Muscle layer of colon (tissue), 2 donors: ENCODE results near the gene CPPED1.
"Not testable (repeated sequence)": the region's sequence is repeated elsewhere in the genome, so short reads cannot be mapped to it uniquely, and the experiment has no call there.

ENCODE experiments used
- H3K27ac ChIP-seq: one replicate; pipeline ENCODE4 v1.7.0; 2013; ENCODE audit warnings: low read depth, mild to moderate bottlenecking, low read length, moderate library complexity
- H3K27me3 ChIP-seq, 2 donors: one replicate each; pipeline ENCODE4 v1.7.0; 2013; ENCODE audit warnings: low read length in 2 of 2, mild to moderate bottlenecking in 2 of 2; ENCODE audit not compliant: insufficient read depth in 2 of 2, control insufficient read depth in 1 of 2
- H3K36me3 ChIP-seq: one replicate; pipeline ENCODE4 v1.7.0; 2013; ENCODE audit warnings: mild to moderate bottlenecking, low read length; ENCODE audit not compliant: insufficient read depth
- H3K4me1 ChIP-seq: one replicate; pipeline ENCODE4 v1.7.0; 2013; ENCODE audit warnings: mild to moderate bottlenecking, low read length; ENCODE audit not compliant: insufficient read depth
- H3K4me3 ChIP-seq, 2 donors: one replicate each; pipeline ENCODE4 v1.7.0; 2013; ENCODE audit warnings: low read length in 2 of 2, low read depth in 1 of 2, mild to moderate bottlenecking in 1 of 2, moderate library complexity in 1 of 2
- H3K9ac ChIP-seq: one replicate; pipeline ENCODE4 v1.7.0; 2013; ENCODE audit warnings: low read length
- H3K9me3 ChIP-seq: one replicate; pipeline ENCODE4 v1.7.0; 2013; ENCODE audit warnings: mild to moderate bottlenecking, low read length
- donor health status: abdominal sarcoma.
- donor health status: Adenocarcinoma of cecum.

Gene CPPED1

GRCh38 chr16:12799996-12800395 is 3.7 kb downstream of the CPPED1 start:
- not testable (repeated sequence) for H3K9me3 ChIP-seq, H3K27ac ChIP-seq, H3K36me3 ChIP-seq, H3K4me3 ChIP-seq, H3K9ac ChIP-seq, H3K27me3 ChIP-seq
- peaks cover 16% of the 10 kb centered on the region for H3K4me1 ChIP-seq

GRCh38 chr16:12798846-12799245 is 4.8 kb downstream of the CPPED1 start:
- H3K9ac ChIP-seq = no peak overlapping the region
- no peaks in the 10 kb centered on the region for H3K9me3 ChIP-seq
- H3K36me3 ChIP-seq = no peaks in the 10 kb centered on the region
- peaks cover 8% of the 10 kb centered on the region for H3K4me1 ChIP-seq
- H3K27me3 ChIP-seq = no peaks in the 10 kb centered on the region
- no peak overlapping the region for H3K4me3 ChIP-seq
- H3K27ac ChIP-seq = no peak overlapping the region

DNA sequence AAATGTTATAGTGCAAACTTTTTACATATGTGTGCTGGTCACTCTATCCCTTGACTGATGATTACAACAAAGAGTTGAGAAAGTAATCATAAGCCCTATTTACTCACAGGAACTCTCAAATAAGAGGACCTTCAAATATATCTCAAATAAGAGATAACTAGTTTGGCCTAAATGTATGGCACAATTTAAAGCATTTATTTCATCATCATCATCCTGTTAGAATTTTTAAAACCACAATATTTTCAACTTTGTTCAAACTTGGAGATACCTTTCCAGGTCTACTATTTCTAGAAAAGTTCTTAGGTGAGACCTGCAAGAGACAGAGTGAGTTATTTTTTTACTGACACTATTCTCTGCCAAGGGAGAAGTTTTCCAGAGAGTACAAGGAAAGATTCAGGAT is 5.5 kb downstream of the CPPED1 start:
- H3K36me3 ChIP-seq = no peaks in the 10 kb centered on the region
- no peaks in the 10 kb centered on the region for H3K27me3 ChIP-seq
- no peak overlapping the region for H3K9ac ChIP-seq
- H3K4me1 ChIP-seq = peaks cover 8% of the 10 kb centered on the region
- H3K27ac ChIP-seq = no peak overlapping the region
- no peak overlapping the region for H3K4me3 ChIP-seq
- H3K9me3 ChIP-seq = no peaks in the 10 kb centered on the region

- Histone ChIP-seq H3K9ac (no peak overlapping the region), H3K36me3 (no peaks in the 10 kb centered on the region), H3K27ac (no peak overlapping the region)
These were observed 7.2 kb downstream of the CPPED1 start for GRCh38 chr16:12796498-12796897.

DNA sequence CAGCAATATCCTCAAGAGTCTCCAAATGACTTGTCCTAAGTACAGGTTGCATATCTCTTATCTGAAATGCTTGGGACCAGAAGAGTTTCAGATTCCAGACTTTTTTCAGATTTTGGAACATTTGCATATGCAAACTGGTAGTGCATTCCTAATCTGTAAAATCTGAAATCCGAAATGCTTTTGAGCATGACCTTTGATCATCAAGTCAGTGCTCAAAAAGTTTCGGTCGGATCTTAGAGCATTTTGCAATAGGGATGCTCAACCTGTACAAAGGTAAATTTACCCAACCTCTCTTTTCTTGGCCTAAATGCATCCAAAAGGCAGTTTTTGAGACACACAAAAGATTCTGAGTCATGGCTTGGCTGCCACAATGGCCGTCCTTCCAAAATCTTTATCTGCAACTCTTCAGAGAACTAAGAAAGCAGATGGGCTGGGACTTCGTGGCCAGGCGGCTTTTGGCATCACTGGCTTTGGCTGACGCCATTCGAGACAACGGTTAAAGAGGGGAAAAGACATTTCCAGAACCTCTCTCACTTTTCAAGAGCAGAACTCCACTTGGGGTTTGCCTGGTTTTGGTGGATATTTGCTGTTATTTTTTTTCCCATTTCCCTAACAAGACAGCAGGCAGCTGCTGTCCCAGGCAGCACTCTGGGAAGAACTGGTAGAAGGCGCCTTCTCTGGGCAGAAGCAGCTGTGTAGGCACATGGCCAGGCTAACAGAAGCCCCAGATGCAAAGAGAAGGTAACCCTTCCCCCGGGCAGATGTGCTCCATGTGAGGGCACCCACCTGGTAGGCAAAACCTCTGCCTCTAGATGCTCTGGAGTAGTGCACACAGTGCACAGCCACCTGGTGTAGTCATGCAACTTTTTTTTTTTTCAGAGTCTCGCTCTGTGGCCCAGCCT is 8.9 kb downstream of the CPPED1 start:
- Histone ChIP-seq H3K9ac (no peak overlapping the region), H3K4me1 (no peaks in the 10 kb centered on the region), H3K36me3 (no peaks in the 10 kb centered on the region), H3K27ac (no peak overlapping the region), H3K9me3 (no peaks in the 10 kb centered on the region), H3K4me3 (no peak overlapping the region), H3K27me3 (no peaks in the 10 kb centered on the region)

More at GRCh38 chr16:12796498-12796897, 7.2 kb downstream of the CPPED1 start:
- no peaks in the 10 kb centered on the region for H3K27me3 ChIP-seq
- H3K9me3 ChIP-seq = no peaks in the 10 kb centered on the region
- no peak overlapping the region for H3K4me3 ChIP-seq
- no peaks in the 10 kb centered on the region for H3K4me1 ChIP-seq

GRCh38 chr16:12793865-12794240 is 9.8 kb downstream of the CPPED1 start:
- no peaks in the 10 kb centered on the region for H3K36me3 ChIP-seq
- no peaks in the 10 kb centered on the region for H3K4me1 ChIP-seq
- H3K27me3 ChIP-seq = no peaks in the 10 kb centered on the region
- H3K9ac ChIP-seq = no peak overlapping the region
- no peaks in the 10 kb centered on the region for H3K9me3 ChIP-seq
- no peak overlapping the region for H3K4me3 ChIP-seq
- no peak overlapping the region for H3K27ac ChIP-seq

DNA sequence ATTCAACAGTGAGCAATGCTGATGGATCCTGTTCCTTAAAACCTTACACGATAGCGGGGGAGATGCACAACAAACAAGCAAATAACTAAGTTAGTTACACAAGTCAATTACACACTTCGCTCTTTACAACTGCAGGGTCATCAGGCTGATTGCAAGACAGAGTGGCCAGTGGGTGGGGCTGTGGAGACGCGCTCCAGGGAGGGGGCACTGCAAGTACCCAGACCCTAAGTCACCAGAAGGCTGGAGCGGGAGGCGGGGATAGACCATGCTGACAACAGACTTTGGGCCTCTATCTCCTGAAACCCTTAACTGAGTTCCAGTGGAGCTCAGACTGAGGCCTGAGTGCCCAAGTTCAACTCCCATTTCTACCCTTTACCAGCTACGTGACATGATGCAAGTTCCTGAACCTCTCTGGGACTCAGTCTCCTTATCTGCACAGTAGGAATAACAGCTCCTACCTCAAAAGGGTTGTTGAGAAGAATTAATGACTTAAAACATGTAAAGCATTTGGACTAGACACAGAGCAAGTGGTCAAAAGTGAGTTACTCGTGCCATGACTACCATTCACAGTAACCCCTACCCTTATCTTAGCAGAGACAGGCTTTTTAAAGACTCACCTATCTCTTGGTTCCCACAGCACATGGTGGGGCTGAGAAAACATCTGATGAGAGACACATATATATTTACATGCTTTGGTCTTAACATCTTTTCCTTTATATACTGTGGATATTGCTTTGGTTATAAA is 10.4 kb downstream of the CPPED1 start:
- H3K9me3 ChIP-seq = no peaks in the 10 kb centered on the region
- H3K27ac ChIP-seq = no peak overlapping the region
- H3K27me3 ChIP-seq = no peaks in the 10 kb centered on the region
- no peak overlapping the region for H3K4me3 ChIP-seq
- no peaks in the 10 kb centered on the region for H3K36me3 ChIP-seq
- no peaks in the 10 kb centered on the region for H3K4me1 ChIP-seq
- H3K9ac ChIP-seq = no peak overlapping the region

DNA sequence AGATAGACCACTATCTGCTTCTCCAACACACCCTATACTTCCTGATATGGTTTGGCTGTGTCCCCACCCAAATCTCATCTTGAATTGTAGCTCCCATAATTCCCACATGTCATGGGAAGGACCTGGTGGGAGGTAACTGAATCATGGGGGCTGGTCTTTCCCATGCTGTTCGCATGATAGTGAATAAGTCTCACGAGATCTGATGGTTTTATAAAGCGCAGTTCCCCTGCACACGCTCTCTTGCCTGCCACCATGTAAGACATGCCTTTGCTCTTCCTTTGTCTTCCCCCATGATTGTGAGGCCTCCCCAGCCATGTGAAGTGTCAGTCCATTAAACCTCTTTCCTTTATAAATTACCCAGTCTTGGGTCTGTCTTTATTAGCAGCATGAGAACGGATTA is 11.2 kb downstream of the CPPED1 start:
- not testable (repeated sequence) for H3K9me3 ChIP-seq, H3K4me3 ChIP-seq, H3K4me1 ChIP-seq, H3K36me3 ChIP-seq, H3K27ac ChIP-seq, H3K9ac ChIP-seq, H3K27me3 ChIP-seq

DNA sequence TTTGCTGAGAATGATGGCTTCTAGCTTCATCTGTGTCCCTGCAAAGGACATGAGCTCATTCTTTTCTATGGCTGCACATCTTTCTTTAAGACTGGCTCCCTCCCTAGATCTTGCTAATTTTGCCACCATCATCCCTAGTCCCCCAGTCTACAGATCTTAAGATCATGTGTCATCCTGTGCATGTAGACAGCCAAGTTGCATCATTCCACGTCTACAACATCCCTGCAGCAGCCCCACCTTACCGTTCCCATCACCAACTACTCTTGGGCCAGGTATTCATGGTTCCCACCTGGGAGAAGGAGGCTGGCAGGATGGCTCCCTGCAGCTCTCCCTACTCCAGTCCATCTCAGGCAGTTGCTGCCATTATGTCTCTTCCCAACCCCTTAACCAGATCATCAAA is 12.3 kb downstream of the CPPED1 start:
- Histone ChIP-seq H3K9ac (no peak overlapping the region), H3K27me3 (no peaks in the 10 kb centered on the region), H3K27ac (no peak overlapping the region), H3K9me3 (no peaks in the 10 kb centered on the region), H3K36me3 (no peaks in the 10 kb centered on the region), H3K4me1 (no peaks in the 10 kb centered on the region), H3K4me3 (no peak overlapping the region)

GRCh38 chr16:12788758-12789157 is 14.9 kb downstream of the CPPED1 start:
- H3K4me1 ChIP-seq = no peaks in the 10 kb centered on the region
- H3K4me3 ChIP-seq = no peak overlapping the region
- H3K9me3 ChIP-seq = no peaks in the 10 kb centered on the region
- H3K27me3 ChIP-seq = no peaks in the 10 kb centered on the region
- H3K36me3 ChIP-seq = no peaks in the 10 kb centered on the region
- H3K27ac ChIP-seq = no peak overlapping the region
- no peak overlapping the region for H3K9ac ChIP-seq

- Histone ChIP-seq H3K4me1 (no peaks in the 10 kb centered on the region), H3K4me3 (no peak overlapping the region), H3K36me3 (peaks cover under 1% of the 10 kb centered on the region), H3K9me3 (no peaks in the 10 kb centered on the region), H3K9ac (no peak overlapping the region), H3K27ac (no peak overlapping the region), H3K27me3 (no peaks in the 10 kb centered on the region)
These were observed 17.6 kb downstream of the CPPED1 start for GRCh38 chr16:12786081-12786480.
